Pancreas (tissue), 10 donors: ENCODE measurements around the gene MED25. TPM values are rescaled to one million over a fixed set of nuclear protein-coding genes. Genes with fewer than 3 reads are reported as not detected.

Experiments
- ATAC-seq, 4 donors: fragments of 200-7000 bp; cut with Tn5 transposase; one replicate each; pipeline versions ENCODE4 v1.8.0 to v1.9.1; 2020; ENCODE audit warnings: mild to moderate bottlenecking in 4 of 4, moderate library complexity in 4 of 4
- DNase-seq, 6 donors: peaks; one replicate each; pipeline ENCODE4 v3.0.0-alpha.2; 2020
- FAIRE-seq: peaks from 2 replicates; lab custom pipeline; 2012; peaks lifted over from hg19 to GRCh38; lab: Jason Lieb, UNC
- H3K27ac ChIP-seq, 4 donors: fragments of 200-600 bp; sonication (generic); 1 replicate in 3 of 4; 2 replicates in 1 of 4; pipeline versions ENCODE4 v1.5.0 to v1.8.0; 2020
- H3K27me3 ChIP-seq, 4 donors: fragments of 200-600 bp; one replicate each; pipeline ENCODE4 v1.8.0; 2021
- H3K36me3 ChIP-seq, 3 donors: fragments of 200-600 bp; sonication (generic) in 1 of 3; one replicate each; pipeline versions ENCODE4 v1.5.0 to v1.8.0; 2020 to 2021
- H3K4me1 ChIP-seq, 3 donors: fragments of 200-600 bp; one replicate each; pipeline ENCODE4 v1.8.0; 2021
- H3K4me3 ChIP-seq, 4 donors: fragments of 200-600 bp; sonication (generic) in 2 of 4; one replicate each; pipeline versions ENCODE4 v1.5.0 to v1.8.0; 2020 to 2021
- H3K9me3 ChIP-seq, 4 donors: fragments of 200-600 bp; one replicate each; pipeline ENCODE4 v1.8.0; 2021
- CTCF ChIP-seq, 4 donors: fragments of 200-600 bp; sonication (generic) in 3 of 4; IDR thresholded peaks; one replicate each; pipeline versions ENCODE4 v1.5.0 to v1.8.0; 2021; ENCODE audit warnings: antibody characterized with exemption in 4 of 4
- WGBS, 2 donors: extraction: QIAGEN DNeasy Blood & Tissue Kit; methylation state at CpG; one replicate each; pipeline ENCODE4 v1.1.7; 2013; 5-methylcytosine and 5-hydroxymethylcytosine counted together
- intact Hi-C, 3 donors: fragments of 100-400 bp; cut with DNase I; formaldehyde crosslinking; loops; one replicate each; pipeline versions ENCODE4 v1.11.1 to v1.14.2; 2022
- polyA plus RNA-seq, 2 donors: library from polyadenylated mRNA; stranded (reverse); fragments of 200-250 nt; gene quantifications; one replicate each; pipeline ENCODE4 v1.2.3, GENCODE V29; 2013
- total RNA-seq, 6 donors: library from RNA; stranded (reverse); fragmentation: NEBNext Ultra II Directional in 4 of 6; extraction: Animal tissue kit (Norgen Biotek cat#: 25700) in 4 of 6; gene quantifications; one replicate each; pipeline versions ENCODE4 v1.2.1 to v1.2.4, GENCODE V29; 2021 to 2023
- donor health status: healthy with polysubstance abuse.
- donor health status: DM: no; HTN: no; CAD: no; lungs with moderate emphysema.
- donor health status: DM: no; HTN: no; CAD: no.
- donor health status: control.
- donor health status: control.
- donor health status: Bipolar disorder and iron deficiency.
- donor health status: DM: yes; HTN: yes; CAD: no.
- donor health status: DM: no; HTN: no; CAD: no.
- donor health status: DM: no; HTN: no; CAD: no.
- donor health status: DM: yes; HTN: yes; CAD: no.

Gene MED25
- total and polyA plus RNA-seq, 8 donors = 19.4 to 60.0 (median 27.8) TPM

GRCh38 chr19:49849433-49850220, 31.5 kb downstream of the MED25 start:
- H3K9me3 ChIP-seq = no peaks in the 10 kb centered on the region
- H3K27ac ChIP-seq = peak overlapping the region in 2 of 4 donors; percentile 100
- ATAC-seq = no peak
- no peaks in the 10 kb centered on the region for H3K27me3 ChIP-seq
- TF ChIP-seq CTCF (IDR thresholded peaks at IDR 0.05) = no peak
- H3K36me3 ChIP-seq = no peaks in the 10 kb centered on the region
- no peak for FAIRE-seq
- DNase-seq = peak in 1 of 6 donors; percentile 21
- peak overlapping the region in 3 of 4 donors; percentile 77 to 93 (median 93) for H3K4me3 ChIP-seq
- 86 to 88% methylated on average over 15 of the region's 15 CpGs for WGBS, 2 donors
- intact Hi-C loops = no loop called here
- H3K4me1 ChIP-seq = peaks cover 0 to 9% (median 0%) of the 10 kb centered on the region in 3 donors

- ATAC-seq (no peak), DNase-seq (peak in 2 of 6 donors; percentile 30 to 57), FAIRE-seq (no peak)
- Histone ChIP-seq H3K4me1 (peaks cover 0 to 9% (median 0%) of the 10 kb centered on the region in 3 donors), H3K9me3 (no peaks in the 10 kb centered on the region), H3K27me3 (no peaks in the 10 kb centered on the region), H3K4me3 (peak overlapping the region; percentile 77 to 93 (median 88)), H3K36me3 (peaks cover 0 to 2% (median 0%) of the 10 kb centered on the region in 3 donors), H3K27ac (peak overlapping the region; percentile 100)
- no peak for TF ChIP-seq CTCF (IDR thresholded peaks at IDR 0.05)
- 40 to 51% methylated on average over 12 of the region's 12 CpGs for WGBS, 2 donors
- intact Hi-C loops = no loop called here
Measured at GRCh38 chr19:49850221-49850486, 32.1 kb downstream of the MED25 start.

- Histone ChIP-seq H3K36me3 (peaks cover 0 to 7% (median 0%) of the 10 kb centered on the region in 3 donors), H3K9me3 (no peaks in the 10 kb centered on the region), H3K27me3 (no peaks in the 10 kb centered on the region), H3K4me1 (peaks cover 0 to 9% (median 0%) of the 10 kb centered on the region in 3 donors), H3K27ac (peak within 1 kb of the TSS; percentile 100), H3K4me3 (peak within 1 kb of the TSS; percentile 77 to 93 (median 88))
- ATAC-seq (peak; percentile 91 to 94 (median 92)), DNase-seq (peak; percentile 88 to 97 (median 94)), FAIRE-seq (no peak)
- no peak for TF ChIP-seq CTCF (IDR thresholded peaks at IDR 0.05)
- whole genome bisulfite sequencing, 2 donors = 1% methylated on average over 70 to 98 of the region's 98 CpGs
- intact Hi-C loops = no loop called here
Measured at GRCh38 chr19:49850487-49851342, 32.6 kb downstream of the MED25 start, which contains the start of gene PTOV1. Gene PTOV1 (plus strand): TSS chr19:49851159.

- 1% methylated on average over 62 to 78 of the region's 78 CpGs for WGBS, 2 donors
- intact Hi-C loops = no loop called here
- no peak for FAIRE-seq
Measured at GRCh38 chr19:49851456-49852259, 33.6 kb downstream of the MED25 start.

More at GRCh38 chr19:49851456-49852259, 33.6 kb downstream of the MED25 start:
- ATAC-seq (peak in 3 of 4 donors; percentile 2 to 19 (median 18)), DNase-seq (peak; percentile 50 to 85 (median 64))
- Histone ChIP-seq H3K4me1 (peaks cover 0 to 9% (median 0%) of the 10 kb centered on the region in 3 donors), H3K36me3 (peaks cover 0 to 7% (median 0%) of the 10 kb centered on the region in 3 donors), H3K9me3 (no peaks in the 10 kb centered on the region), H3K4me3 (peak overlapping the region; percentile 77 to 93 (median 88)), H3K27me3 (no peaks in the 10 kb centered on the region), H3K27ac (peak overlapping the region in 3 of 4 donors; percentile 100)
- TF ChIP-seq CTCF (IDR thresholded peaks at IDR 0.05) = no peak
